HepG2 (cell line): Measurements from ENCODE around the gene ADAMTS18. TPM values are rescaled to one million over a fixed set of nuclear protein-coding genes. Genes with fewer than 3 reads are reported as not detected.

ENCODE experiments used
- ATAC-seq: fragments of 200-7000 bp; cut with Tn5 transposase; 3 replicates; pipeline ENCODE4 v1.9.1; 2020; ENCODE audit warnings: mild to moderate bottlenecking, moderate library complexity
- BruUV-seq: library from RNA; stranded (reverse); fragments of 400-500 nt; replicated peaks from 2 replicates; lab custom pipeline; 2021; lab: Mats Ljungman, UMichigan
- CTCF ChIA-PET: fragments of 300-600 bp; formaldehyde crosslinking; extraction: SDS; loops from one replicate; lab custom pipeline; 2021; ENCODE audit warnings: low total read pairs, inconsistent platforms, low intra/inter-chr PET ratio; lab: Yijun Ruan, JAX
- POLR2A ChIA-PET: fragments of 350-600 bp; sonication (Branson Sonifier 250); formaldehyde crosslinking; loops from one replicate; lab custom pipeline; 2020; ENCODE audit warnings: antibody characterized with exemption, inconsistent platforms; lab: Yijun Ruan, JAX
- DNase-seq: peaks from one replicate; pipeline ENCODE4 v3.0.0-alpha.2; 2015; ENCODE audit warnings: low spot score
- FAIRE-seq: peaks from 3 replicates; lab custom pipeline; 2011; peaks lifted over from hg19 to GRCh38; lab: Jason Lieb, UNC
- H2AFZ ChIP-seq: one replicate; pipeline ENCODE4 v1.6.1; 2011; ENCODE audit warnings: low read length, inconsistent platforms
- H3K27ac ChIP-seq: fragments of 300-600 bp; 3 replicates; pipeline ENCODE4 v1.8.0; 2011; ENCODE audit warnings: mixed run types, mild to moderate bottlenecking, mixed read lengths, low read length, inconsistent platforms; ENCODE audit not compliant: insufficient read depth; ENCODE audit errors: extremely low read length
- H3K27me3 ChIP-seq, 2 experiments: fragments of 200-600 bp in 1 of 2; 2 replicates in 1 of 2; 3 replicates in 1 of 2; pipeline versions ENCODE4 v1.6.0 to v1.8.0; 2011; ENCODE audit warnings: low read length in 2 of 2, mild to moderate bottlenecking in 2 of 2, moderate library complexity in 2 of 2, inconsistent platforms in 1 of 2; ENCODE audit not compliant: insufficient read depth in 2 of 2, control insufficient read depth in 1 of 2
- H3K36me3 ChIP-seq, 2 experiments: fragments of 200-600 bp in 1 of 2; replicated peaks in 1 of 2; 2 replicates in 1 of 2; 3 replicates in 1 of 2; pipeline versions ENCODE4 v1.5.1 to v1.8.0; 2011; ENCODE audit warnings: low read length in 2 of 2, inconsistent platforms in 1 of 2; ENCODE audit not compliant: insufficient read depth in 2 of 2, control insufficient read depth in 1 of 2
- H3K4me1 ChIP-seq: 2 replicates; pipeline ENCODE4 v1.5.1; 2012; ENCODE audit warnings: low read length, inconsistent platforms; ENCODE audit not compliant: insufficient read depth
- H3K4me2 ChIP-seq: 2 replicates; pipeline ENCODE4 v1.6.0; 2011; ENCODE audit warnings: low read depth, low read length, inconsistent platforms
- H3K4me3 ChIP-seq, 3 experiments: fragments of 200-600 bp in 1 of 3; sonication (generic), shearing (Covaris generic) in 1 of 3; replicated peaks in 1 of 3; 2 replicates each; pipeline ENCODE4 v1.5.1; 2011 to 2016; ENCODE audit warnings: low read length in 3 of 3, inconsistent platforms in 2 of 3, low read depth in 2 of 3, mild to moderate bottlenecking in 2 of 3, control low read depth in 1 of 3, mixed read lengths in 1 of 3; ENCODE audit not compliant: insufficient read depth in 1 of 3
- H3K79me2 ChIP-seq: one replicate; pipeline ENCODE4 v1.6.1; 2011; ENCODE audit warnings: low read length, inconsistent platforms; ENCODE audit not compliant: insufficient read depth
- H3K9ac ChIP-seq: 2 replicates; pipeline ENCODE4 v1.6.0; 2011; ENCODE audit warnings: mild to moderate bottlenecking, low read depth, low read length, inconsistent platforms; ENCODE audit not compliant: insufficient read depth
- H3K9me3 ChIP-seq: 2 replicates; pipeline ENCODE4 v1.5.1; 2012; ENCODE audit warnings: mild to moderate bottlenecking, low read length
- H4K20me1 ChIP-seq: 2 replicates; pipeline ENCODE4 v1.6.0; 2011; ENCODE audit warnings: inconsistent platforms, mild to moderate bottlenecking, low read length, moderate library complexity; ENCODE audit not compliant: insufficient read depth
- AKAP8 ChIP-seq: sonication (generic); formaldehyde crosslinking; IDR thresholded peaks from 2 replicates; pipeline ENCODE4 v1.5.1; 2020; ENCODE audit warnings: mild to moderate bottlenecking, missing genetic modification reagents
- ARNT2 ChIP-seq: sonication (generic); formaldehyde crosslinking; IDR thresholded peaks from 2 replicates; pipeline ENCODE4 v1.8.0; 2022; ENCODE audit warnings: mild to moderate bottlenecking, low read depth, missing genetic modification reagents, moderate library complexity
- CC2D1A ChIP-seq: sonication (generic); formaldehyde crosslinking; IDR thresholded peaks from 2 replicates; pipeline ENCODE4 v1.8.1; 2023; ENCODE audit warnings: mild to moderate bottlenecking, missing genetic modification reagents
- FOSL2 ChIP-seq: sonication (generic); formaldehyde crosslinking; IDR thresholded peaks from 2 replicates; pipeline ENCODE4 v1.4.0; 2020; ENCODE audit warnings: missing genetic modification reagents
- GMEB2 ChIP-seq: IDR thresholded peaks from 2 replicates; pipeline ENCODE4 v1.6.1; 2016; ENCODE audit warnings: missing biosample characterization, missing genetic modification reagents, low read depth
- PAX8 ChIP-seq: sonication (generic); formaldehyde crosslinking; IDR thresholded peaks from 2 replicates; pipeline ENCODE4 v1.8.0; 2022; ENCODE audit warnings: mild to moderate bottlenecking, missing genetic modification reagents, borderline replicate concordance
- PCBP1 ChIP-seq: fragments of 200-400 bp; formaldehyde crosslinking; IDR thresholded peaks from 2 replicates; pipeline ENCODE4 v1.6.1; 2017; ENCODE audit warnings: mild to moderate bottlenecking, low read depth, low read length, borderline replicate concordance
- PLSCR1 ChIP-seq: sonication (generic); formaldehyde crosslinking; IDR thresholded peaks from 2 replicates; pipeline ENCODE4 v1.5.0; 2020; ENCODE audit warnings: missing genetic modification reagents, mild to moderate bottlenecking, borderline replicate concordance
- POLR2A ChIP-seq, 2 experiments: IDR thresholded peaks; 2 replicates each; pipeline ENCODE4 v1.6.1; 2011; ENCODE audit warnings: low read depth in 2 of 2, low read length in 2 of 2, mild to moderate bottlenecking in 1 of 2, moderate library complexity in 1 of 2; ENCODE audit not compliant: insufficient read depth in 1 of 2
- REPIN1 ChIP-seq: sonication (generic); formaldehyde crosslinking; IDR thresholded peaks from 2 replicates; pipeline ENCODE4 v1.8.0; 2022; ENCODE audit warnings: missing genetic modification reagents, low read depth, mild to moderate bottlenecking, borderline replicate concordance
- U2AF1 ChIP-seq: fragments of 200-400 bp; formaldehyde crosslinking; optimal IDR thresholded peaks from 2 replicates; pipeline ENCODE3; 2017; ENCODE audit warnings: mild to moderate bottlenecking, low read depth, low read length
- ZNF20 ChIP-seq: sonication (generic); formaldehyde crosslinking; IDR thresholded peaks from 2 replicates; pipeline ENCODE4 v1.4.0; 2020; ENCODE audit warnings: mild to moderate bottlenecking, moderate library complexity, missing genetic modification reagents
- ZNF296 ChIP-seq: sonication (generic); formaldehyde crosslinking; conservative IDR thresholded peaks from 2 replicates; pipeline ENCODE4 v1.5.0; 2020; ENCODE audit warnings: mild to moderate bottlenecking, missing genetic modification reagents
- ZNF598 ChIP-seq: sonication (generic); formaldehyde crosslinking; IDR thresholded peaks from 2 replicates; pipeline ENCODE4 v1.5.1; 2020; ENCODE audit warnings: mild to moderate bottlenecking, missing genetic modification reagents, borderline replicate concordance
- ZNF784 ChIP-seq: sonication (generic); formaldehyde crosslinking; IDR thresholded peaks from 2 replicates; pipeline ENCODE4 v1.5.1; 2020; ENCODE audit warnings: missing genetic modification reagents, mild to moderate bottlenecking, borderline replicate concordance
- ZSCAN20 ChIP-seq: sonication (generic); formaldehyde crosslinking; IDR thresholded peaks from 2 replicates; pipeline ENCODE4 v1.4.0; 2020; ENCODE audit warnings: missing genetic modification reagents, mild to moderate bottlenecking, borderline replicate concordance
- WGBS: methylation state at CpG from one replicate; pipeline ENCODE4 v1.1.6; 2017; ENCODE audit warnings: low lambda C conversion rate; 5-methylcytosine and 5-hydroxymethylcytosine counted together
- in situ Hi-C: cut with HindIII; loops from 2 replicates; pipeline ENCODE4 v1.10.0; 2017; ENCODE audit warnings: low pct_unique_long_range_greater_than_20kb; ENCODE audit not compliant: extremely low pct_ligation_motif_present
- intact Hi-C: fragments of 100-400 bp; cut with micrococcal nuclease; formaldehyde crosslinking; loops from one replicate; pipeline ENCODE4 v1.10.0; 2022; ENCODE audit not compliant: unreplicated experiment
- polyA plus RNA-seq, 8 experiments: library from polyadenylated mRNA; depleted of rRNA in 3 of 8; stranded (reverse) in 7 of 8; unstranded in 1 of 8; fragments of >200 nt; fragmentation: Illumina TruSeq in 4 of 8; extraction: Trizol in 4 of 8; gene quantifications; 2 replicates each; pipeline versions ENCODE4 v1.2.1 to v1.2.3, GENCODE V29; 2011 to 2016; ENCODE audit warnings: low read depth in 4 of 8, missing spikeins in 1 of 8, mixed read lengths in 1 of 8; ENCODE audit not compliant: insufficient read depth in 1 of 8
- total RNA-seq, 5 experiments: library from RNA; depleted of rRNA; stranded (reverse); fragments of >200 nt; fragmentation: Illumina TruSeq; extraction: Trizol; gene quantifications; 2 replicates each; pipeline ENCODE4 v1.2.3, GENCODE V29; 2016; ENCODE audit warnings: low read depth in 1 of 5

ADAMTS18 gene
- total and polyA plus RNA-seq, 2 of the 13 experiments (the other 11 are each of a cell fraction or from before 2014, with no cell fraction given) = 0.01 TPM; not detected in 1

GRCh38 chr16:77375396-77375795 is 59.4 kb downstream of the ADAMTS18 start (continued):
- TF ChIP-seq PLSCR1 (CRISPR knock-in tag) (no peak), U2AF1 (no peak), ZNF296 (CRISPR knock-in tag) (no peak), ZNF784 (no peak), POLR2A (IDR thresholded peaks at IDR 0.05; ENCODE audit: insufficient read depth in 1 of 2, low read depth in 2 of 2, low read length in 2 of 2) (no peak), ZNF20 (CRISPR knock-in tag) (no peak), ZNF598 (CRISPR knock-in tag) (no peak), AKAP8 (CRISPR knock-in tag) (no peak)

GRCh38 chr16:77374384-77374783 is 60.5 kb downstream of the ADAMTS18 start:
- TF ChIP-seq CC2D1A (CRISPR knock-in tag) (no peak), PAX8 (CRISPR knock-in tag) (no peak), PCBP1 (no peak), FOSL2 (CRISPR knock-in tag) (no peak), GMEB2 (no peak), ARNT2 (CRISPR knock-in tag) (no peak), REPIN1 (CRISPR knock-in tag) (no peak), ZSCAN20 (no peak)
- Histone ChIP-seq H3K79me2 (no peaks in the 10 kb centered on the region), H3K9me3 (no peaks in the 10 kb centered on the region), H2AFZ (no peak overlapping the region), H3K4me2 (no peak overlapping the region), H3K4me1 (no peaks in the 10 kb centered on the region), H3K9ac (no peak overlapping the region), H3K4me3 (no peak overlapping the region), H4K20me1 (no peaks in the 10 kb centered on the region), H3K27me3 (peaks cover 1 to 15% of the 10 kb centered on the region in 2 experiments; a peak in 3 of 5 replicates), H3K36me3 (no peaks in the 10 kb centered on the region), H3K27ac (no peak overlapping the region)
- in situ Hi-C loops = no loop called here
- FAIRE-seq = no peak
- no peak for ATAC-seq
- ChIA-PET POLR2A (no interaction called here), CTCF (no interaction called here)
- intact Hi-C loops = no loop called here
- no peak for DNase-seq
- BruUV-seq = no TSS peak
- WGBS = 3% methylated on average over 1 of the region's 1 CpG
